GM19468 (cell line): Measurements from ENCODE around the gene VIPR1.

Experiments
- ATAC-seq: cut with Tn5 transposase; IDR thresholded peaks from one replicate; pipeline ENCODE4 v1.9.1; 2021; ENCODE audit warnings: mild to moderate bottlenecking, moderate library complexity, moderate number of reproducible peaks; ENCODE audit not compliant: unreplicated experiment; ENCODE audit errors: extremely low read depth

The VIPR1 gene

DNA sequence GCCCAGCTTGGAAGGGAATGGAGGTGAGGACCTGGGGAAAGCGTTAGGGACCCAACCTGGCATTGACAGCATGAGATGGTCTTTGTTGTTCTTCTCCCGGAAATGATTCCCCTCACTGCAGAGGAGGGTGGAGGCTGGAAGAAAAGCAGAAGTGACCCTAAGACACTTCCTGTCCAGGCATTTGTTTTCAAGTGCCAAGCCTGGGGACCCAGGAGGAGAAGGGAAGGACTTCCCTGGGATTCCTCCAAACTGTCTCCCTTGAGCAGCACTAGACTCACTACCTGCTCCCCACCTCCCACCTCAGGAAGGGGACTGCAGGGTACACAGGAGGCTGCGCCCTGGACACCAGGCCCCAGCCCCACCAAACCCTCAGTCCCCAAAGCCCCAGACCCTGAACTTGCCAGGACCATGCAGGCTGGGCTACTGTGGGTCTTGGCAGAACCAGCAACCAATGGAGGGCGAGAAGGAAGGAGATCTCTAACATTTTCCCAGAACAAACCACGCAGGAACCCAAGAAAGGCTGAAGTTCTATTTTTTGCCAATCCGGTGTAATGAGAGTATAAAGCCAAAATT, 9.8 kb upstream of the VIPR1 start:
- ATAC-seq, result no peak

DNA sequence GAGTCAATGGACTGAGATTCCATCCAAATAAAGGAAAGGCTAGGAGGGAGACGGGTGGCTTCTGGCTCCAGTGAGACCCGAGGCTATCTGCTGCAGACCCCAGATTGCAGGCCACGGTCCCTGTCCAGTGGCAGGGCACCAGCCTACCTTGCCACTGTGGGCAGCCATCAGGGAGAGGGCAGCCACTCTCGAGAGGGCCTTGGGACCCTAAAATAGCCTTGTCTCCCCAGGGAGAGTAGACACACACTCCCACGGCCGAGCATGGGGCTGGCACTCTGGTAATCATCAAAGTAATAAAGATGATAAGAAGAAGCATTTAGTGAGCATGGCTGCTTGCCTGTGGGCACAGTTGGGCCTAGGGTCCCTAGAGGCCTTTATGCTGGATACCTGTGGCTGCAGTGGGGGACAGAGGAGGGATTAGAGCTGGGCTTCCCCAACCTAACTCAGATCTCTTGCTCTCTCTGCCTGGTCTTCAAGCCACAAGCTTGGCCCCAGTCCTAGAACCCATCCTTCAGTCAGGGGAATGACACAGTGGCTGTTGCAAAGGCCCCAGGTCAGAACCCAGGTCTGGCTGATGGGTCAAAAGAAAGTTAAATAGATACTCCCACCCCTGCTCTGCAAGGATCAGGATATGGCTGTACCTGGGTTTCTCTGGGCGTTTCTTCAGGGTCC, 9.2 kb upstream of the VIPR1 start:
- ATAC-seq, result no peak

DNA sequence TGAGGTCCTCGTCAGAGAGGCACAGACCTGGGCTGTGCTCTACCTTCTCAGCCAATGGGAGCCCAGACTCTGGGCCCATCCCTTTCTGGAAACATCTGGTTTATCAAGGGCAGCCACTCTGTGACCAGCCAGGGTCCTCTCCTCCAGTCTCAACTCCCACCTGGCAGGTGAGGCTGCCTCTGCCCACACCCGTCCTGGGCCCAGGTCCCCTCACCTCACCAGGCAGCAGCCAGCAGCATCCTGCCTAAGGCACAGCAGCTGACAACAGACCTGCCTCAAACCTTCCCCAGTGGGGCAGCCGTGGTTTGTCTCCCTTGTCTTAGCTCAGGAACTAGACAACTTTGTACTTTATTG, 8.7 kb upstream of the VIPR1 start:
- ATAC-seq, result no peak

DNA sequence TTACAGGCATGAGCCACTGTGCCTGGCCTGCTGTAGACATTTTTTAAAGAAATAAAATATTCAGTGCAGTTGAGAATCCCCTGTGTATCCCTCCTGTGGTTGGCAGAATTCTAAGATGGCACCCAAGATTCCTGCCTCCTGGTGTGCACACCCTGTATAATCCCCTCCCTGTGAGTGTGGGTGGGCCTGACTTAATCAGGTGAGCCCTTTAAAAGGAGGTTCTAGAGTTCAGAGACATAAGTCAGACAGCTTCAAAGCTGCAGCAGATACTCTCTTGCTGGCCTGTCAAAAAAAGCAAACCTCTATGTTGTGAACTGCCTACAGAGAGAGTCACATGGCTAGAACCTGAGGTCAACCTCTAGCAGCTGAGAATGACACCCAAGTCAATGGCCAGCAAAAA, 7.0 kb upstream of the VIPR1 start:
- no peak for ATAC-seq

DNA sequence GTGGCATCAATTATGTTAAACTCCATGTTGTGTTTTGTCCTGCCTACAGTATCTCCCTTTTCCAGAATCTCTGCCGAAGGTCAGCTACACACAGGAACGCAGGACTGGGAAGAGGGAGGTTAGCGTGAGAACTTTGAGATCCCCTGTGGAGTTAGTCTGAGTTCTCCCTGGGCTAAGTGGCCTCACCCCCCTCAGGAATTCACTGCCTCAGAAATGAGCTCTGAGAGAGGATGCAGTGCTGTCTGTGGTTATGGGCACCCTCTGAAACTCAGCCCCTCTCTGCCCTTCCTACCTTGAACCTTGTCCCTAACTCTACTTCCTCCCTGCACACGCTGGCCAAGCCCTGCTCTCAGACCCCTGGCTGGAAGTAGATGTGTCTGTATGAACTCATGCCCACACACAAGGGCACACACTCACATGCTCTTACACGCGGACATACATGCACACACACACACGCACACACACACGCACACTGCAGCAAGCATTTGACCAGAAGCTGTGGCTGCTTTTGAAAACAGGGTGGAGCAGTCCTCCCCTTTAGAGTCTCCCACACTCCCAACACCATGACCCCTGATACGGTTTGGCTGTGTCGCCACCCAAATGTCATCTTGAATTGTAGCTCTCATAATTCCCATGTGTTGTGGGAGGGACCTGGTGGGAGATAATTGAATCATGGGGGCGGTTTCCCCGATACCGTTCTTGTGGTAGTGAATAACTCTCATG, 5.3 kb upstream of the VIPR1 start:
- ATAC-seq, result no peak

DNA sequence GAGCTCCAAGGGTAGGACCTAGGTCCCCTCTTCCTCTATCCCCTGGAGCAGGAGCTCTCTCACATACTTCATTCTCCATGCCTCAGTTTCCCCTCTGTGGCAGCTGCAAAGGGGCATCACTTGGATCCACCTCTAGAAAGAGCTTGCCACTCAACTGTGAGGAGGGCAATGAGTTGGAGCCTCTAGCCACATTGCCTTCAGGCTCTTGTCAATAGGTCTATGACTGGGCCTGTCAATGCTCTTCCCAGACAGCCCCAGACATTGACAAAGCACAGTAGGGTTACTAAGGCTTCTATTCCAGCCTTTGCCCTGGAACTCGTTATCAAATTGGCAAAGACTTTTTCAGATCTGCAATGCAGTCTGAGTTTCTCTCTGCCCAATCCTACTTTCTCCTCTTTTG, 4.4 kb upstream of the VIPR1 start:
- no peak for ATAC-seq

DNA sequence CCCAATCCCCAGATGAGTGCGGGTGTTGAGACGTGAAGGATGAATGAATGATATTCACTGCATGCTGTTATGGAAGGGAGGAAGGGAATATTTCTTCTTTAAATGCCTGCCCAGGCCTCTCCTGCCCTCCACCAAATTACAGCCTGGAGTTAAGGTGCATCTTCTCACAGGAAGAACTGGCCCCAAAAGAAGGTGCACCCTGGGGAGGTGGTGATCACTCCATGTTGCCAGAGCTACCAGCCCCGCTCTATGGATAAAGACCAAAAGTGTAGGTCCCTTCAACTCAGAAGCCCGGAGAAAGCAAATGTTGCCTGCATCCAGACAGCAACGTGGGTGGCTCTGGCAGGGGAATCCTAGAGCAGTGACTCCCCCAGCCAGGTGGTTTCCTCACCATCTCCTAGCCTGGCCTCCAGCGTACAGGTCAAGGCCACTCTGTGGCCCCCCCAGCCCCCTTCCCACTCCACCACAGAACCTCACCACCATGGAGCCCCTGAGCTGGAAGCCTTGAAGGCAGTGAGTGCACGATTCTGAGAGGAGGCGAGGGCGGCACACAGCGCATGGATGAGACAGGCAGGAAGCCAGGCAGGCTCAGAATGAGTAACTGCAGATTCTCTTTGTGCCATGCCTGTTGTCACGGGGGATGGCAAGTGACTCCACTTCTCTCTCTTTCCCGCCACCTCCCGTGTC, 3.5 kb upstream of the VIPR1 start:
- no peak for ATAC-seq

DNA sequence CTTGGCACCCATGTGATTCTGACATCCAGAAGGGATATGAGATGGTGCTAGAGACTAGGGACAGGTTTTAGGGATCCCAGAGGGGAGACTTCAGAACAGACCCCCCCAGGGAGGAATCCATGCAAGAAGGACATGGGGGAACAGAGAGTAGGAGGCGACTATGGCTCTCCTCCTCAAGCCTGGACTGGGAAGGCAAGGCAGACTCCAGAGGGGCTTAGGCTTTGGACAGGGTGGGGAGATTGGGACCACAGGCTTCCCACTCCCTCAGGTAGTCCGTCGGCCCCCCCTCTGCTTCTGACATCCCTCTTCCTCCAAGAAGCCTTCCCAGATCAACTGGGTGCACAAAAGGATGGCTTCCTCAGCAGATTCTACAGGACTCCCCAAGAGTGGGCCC, 3.0 kb upstream of the VIPR1 start:
- ATAC-seq, result no peak

DNA sequence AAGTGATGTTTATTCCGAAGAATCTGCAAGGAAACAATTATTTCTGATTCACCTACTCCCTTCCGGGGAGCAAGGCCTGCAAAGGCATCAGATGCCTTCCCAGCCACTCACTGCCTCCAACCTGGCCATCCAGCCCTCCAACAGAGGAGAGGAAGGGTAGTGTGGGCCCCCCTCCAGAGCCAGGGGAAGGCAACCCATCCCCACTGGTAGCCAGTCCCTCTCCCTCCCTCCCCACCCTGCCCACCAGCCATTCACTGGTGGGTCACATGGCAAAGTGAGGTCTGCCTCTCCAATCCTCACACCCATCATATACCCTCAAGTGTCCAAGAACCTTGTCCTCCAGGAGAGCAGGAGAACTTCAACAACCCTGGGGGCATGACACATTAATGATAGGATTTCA, 2.4 kb upstream of the VIPR1 start:
- ATAC-seq, result no peak

DNA sequence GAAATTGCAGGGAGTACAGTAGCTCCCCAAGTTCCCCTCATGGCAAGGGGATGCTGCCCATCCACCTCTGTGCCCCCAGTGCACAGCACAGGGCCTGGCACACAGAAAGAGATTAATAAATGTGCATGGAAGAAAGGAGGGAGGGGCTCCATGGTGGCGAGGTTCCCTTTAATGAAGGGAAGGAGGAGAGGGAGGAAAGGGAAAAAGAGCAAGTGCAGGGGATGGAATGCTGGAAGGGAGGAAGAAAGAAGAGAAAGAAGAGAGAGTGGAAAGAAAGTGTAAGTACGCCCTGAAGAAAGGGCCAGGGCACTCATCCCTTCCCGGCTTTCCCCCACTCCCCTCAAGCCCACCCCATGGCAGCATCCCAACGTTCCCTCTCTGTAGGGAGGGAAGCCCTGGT, 1.5 kb upstream of the VIPR1 start:
- ATAC-seq, result no peak

DNA sequence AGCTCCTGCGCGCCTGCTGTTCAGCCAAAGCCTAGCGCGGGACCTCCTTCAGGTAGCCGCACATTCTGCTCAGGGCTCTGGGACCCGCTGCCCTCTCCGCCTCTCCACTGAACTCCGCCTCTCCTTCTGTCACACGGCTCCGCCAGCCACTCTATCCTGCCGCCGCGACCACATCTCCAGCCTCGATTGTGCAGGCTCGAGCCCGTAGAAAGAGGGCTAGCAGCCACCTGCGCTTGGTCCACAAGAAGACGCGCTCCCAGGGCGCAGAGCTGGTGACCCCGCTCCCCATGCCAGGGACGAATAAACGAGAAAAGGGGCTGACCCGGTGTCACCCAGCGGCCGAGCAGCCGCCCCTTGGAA, 1.1 kb upstream of the VIPR1 start:
- ATAC-seq, result no peak

DNA sequence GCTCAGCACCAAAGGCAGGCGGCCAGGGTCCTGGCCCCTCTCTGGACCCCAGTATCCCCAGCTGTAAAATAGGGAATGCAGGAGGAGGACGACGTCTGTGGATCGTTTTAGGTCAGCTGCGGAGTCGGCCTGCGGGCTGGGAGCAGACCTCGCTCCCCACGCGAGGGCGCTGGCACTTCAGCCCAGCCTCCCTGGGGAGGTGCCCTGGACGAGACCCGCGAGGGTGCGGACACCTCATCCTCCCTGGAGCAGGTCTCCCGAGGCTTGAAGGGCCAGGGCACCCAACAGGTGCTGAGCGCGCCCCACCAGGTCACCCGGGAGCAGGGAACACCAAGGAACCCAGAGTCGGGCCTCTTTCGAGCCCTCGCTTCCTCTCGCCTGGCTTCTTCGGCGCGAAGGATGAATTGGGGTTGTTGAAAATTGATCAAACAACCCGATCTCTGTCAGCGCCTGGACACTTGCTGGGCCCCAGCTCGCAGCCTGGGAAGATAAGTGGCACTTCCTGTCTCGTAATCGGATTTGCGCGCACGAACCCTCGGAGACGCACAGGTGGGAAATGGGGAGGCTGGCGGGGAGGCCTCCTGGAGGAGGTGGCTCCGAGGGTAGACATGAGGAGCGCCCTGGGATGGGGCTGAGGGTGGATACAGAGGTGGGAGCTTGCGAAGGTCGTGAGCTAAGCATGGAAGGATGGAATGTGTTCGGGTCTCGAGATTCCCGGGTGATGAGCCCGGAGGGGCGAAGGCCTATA, 588 bp upstream of the VIPR1 start:
- no peak for ATAC-seq

DNA sequence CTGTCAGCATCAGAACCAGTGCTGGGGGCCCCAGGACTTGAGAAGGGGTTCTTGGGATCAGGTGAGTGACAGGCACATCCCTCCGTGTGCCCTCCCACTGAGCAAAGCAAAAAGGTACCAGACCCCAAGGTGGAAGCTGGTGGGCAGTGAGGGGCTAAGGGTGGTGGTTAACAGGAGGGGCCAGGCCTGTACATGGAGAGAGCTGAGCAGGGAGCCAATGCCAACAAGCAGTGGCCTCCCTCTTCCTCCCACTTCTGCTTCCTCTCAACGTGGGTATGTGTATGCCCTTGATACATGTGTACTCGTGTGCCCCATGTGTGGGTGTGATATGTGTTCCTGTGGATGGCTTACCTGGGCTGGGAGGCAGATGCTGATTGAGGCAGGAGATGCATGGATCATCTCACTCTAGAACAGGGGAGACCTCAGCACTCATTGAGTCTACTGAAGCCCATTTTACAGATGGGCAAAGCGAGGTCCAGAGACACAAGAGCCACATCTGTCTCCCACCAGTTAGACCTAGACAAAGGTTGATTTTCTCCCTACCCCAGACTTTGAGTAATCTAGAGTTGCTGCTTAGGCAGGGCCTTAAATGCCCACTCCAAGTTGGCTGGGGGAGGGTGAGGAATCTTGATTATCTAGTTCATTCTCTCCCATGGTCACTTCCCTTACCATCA, 945 bp downstream of the VIPR1 start:
- ATAC-seq, result no peak

DNA sequence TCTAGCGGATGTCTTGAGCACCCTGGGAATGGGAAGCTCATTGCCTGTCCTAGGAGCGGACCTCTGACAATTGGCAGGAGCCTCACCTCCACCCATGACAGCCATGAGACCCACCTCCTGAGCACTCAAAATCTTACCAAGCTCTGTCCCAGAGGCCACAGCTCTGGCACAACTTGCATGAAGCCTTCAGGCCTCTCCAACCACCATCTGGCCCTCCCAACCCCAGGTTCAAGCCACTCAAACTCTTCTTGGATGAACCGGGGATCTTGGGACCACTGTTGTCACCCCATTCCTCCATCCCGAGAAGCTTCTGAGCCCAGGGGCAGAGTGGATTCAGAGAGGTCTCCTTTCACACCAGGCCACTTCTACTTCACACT, 1.5 kb downstream of the VIPR1 start:
- no peak for ATAC-seq

DNA sequence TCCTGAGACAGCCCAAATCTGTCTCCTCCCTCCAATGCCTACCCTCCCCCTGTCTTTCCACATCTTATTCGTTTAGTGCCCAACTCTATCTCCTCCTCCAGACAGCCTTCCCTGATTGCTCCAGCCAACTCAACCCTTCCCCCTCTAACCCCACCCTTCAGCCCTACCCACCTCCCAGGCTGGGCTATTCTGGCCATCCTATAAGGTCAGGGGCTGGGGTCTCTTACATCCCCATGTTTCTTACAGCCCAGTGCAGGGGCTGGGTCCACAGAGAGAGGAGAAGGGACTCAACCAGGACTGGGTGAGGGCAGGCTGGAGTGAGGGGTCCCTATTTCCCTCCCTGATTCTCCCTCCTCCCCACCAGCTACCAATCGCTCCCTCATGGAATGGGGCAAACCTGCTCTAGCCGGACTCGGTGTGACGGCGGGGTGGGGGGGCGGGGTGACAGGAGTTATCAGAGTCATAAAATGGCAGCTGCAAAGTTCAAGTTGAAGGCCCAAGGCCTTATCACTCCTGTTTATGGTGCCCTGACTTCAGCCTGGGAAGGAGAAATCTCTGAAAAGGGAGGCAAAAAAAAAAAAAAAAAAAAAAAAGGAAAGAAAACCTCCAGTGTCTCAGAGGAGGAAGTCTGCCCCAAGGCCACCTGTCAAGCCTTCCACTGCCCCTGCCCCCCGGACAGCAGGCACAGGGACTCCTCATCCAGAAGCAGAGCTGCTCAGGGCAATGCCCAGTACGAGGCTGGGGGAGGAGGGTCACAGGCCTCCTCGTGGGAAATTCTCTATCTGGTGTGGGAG, 2.1 kb downstream of the VIPR1 start:
- no peak for ATAC-seq

DNA sequence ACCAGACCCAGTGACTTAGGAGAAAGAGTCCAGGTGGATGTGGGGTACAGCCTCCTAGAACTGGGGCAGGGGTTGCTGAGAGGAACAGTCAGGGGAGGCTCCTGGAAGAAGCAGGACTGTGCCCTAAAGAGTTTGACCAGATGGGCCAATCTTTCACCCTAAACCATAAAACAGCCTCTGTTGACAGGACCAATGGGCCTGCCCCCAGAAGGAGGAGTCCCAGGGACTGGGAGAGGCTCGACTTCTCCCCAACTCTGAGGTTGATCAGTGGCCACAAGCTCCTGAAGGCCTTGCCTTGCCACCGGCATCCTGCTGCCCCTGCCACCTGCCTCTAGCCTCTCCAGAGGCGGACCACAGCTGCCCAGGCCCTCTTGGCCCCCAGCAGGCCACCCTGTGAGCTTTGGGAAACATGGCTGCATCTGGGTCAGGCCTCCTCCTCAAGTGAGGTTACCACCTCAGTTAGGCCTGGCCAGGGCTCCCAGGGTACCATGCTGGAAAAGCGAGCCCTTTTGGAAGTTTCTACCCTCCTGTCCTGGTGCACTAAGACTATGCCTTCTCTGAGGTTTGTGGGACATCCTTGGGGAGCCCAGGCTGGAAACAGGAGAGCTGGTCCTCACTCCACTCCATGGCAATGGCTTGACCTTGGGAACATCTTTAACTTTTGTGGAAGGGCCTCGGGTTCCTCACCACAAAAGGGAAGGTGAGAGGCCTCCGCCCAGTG, 2.8 kb downstream of the VIPR1 start:
- no peak for ATAC-seq

DNA sequence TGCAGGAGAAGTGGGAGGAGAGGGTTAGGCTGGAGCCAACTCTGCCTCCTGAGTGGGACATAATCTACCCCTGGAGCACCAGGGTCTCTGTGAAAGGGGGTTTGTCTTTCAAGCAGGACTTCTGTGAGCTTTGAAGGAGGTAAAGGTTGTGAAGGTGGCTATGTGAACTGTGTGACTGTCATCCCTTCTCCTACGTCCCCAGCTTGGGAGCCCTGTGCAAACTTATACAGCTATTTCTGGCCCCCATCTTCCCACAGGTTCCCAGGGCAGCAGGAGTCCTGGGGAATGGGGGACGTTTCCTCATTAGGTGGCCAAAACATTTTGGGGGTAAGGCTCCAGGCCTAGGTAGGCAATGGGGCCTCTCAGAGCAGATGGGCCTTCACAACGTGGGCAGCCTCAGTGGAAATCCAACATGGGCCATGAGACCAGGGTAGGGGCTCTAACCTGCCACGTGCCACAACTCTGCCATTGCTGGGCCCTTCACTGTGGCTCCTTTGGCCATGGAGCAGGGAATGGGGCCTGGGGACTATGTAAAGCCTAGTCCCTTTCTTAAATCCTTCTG, 3.5 kb downstream of the VIPR1 start:
- ATAC-seq, result no peak

DNA sequence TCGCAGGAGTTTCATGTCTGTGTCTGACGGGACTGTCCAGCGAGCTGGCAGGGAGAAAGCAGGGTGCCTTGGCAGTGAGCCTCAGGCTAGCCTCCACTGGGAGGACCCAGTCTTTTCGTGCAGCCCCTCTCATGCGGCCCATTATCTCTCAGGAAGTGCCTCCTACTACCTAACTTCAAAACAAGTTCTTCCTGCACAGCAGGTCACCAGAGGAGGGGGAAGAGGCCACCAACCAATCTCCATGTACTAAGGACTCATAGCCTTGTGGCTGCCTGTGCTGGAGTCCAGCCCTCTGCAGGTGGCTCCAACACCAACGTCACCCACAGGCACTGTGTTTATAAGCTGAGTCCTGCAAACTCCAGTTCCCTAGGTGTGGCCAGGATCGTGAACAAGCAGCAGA, 4.8 kb downstream of the VIPR1 start:
- ATAC-seq, result no peak
